Psoas muscle (tissue), 8 donors: ENCODE results near the gene HS3ST4. TPM values are rescaled to one million over a fixed set of nuclear protein-coding genes. Genes with fewer than 3 reads are reported as not detected.

Experiments
- ATAC-seq, 4 donors: fragments of 200-7000 bp; cut with Tn5 transposase; one replicate each; pipeline ENCODE4 v1.9.1; 2020; ENCODE audit warnings: moderate library complexity in 3 of 4, mild to moderate bottlenecking in 2 of 4
- DNase-seq, 2 donors: peaks; one replicate each; pipeline ENCODE4 v3.0.0-alpha.2; 2020
- H3K27ac ChIP-seq: fragments of 200-600 bp; one replicate; pipeline ENCODE4 v1.8.0; 2022
- H3K27me3 ChIP-seq, 3 donors: fragments of 200-600 bp in 1 of 3; one replicate each; pipeline versions ENCODE4 v1.6.1 to v1.8.0; 2013 to 2022; ENCODE audit warnings: low read length in 2 of 3, mild to moderate bottlenecking in 2 of 3, moderate library complexity in 1 of 3; ENCODE audit not compliant: insufficient read depth in 3 of 3
- H3K36me3 ChIP-seq, 2 donors: fragments of 200-600 bp in 1 of 2; one replicate each; pipeline versions ENCODE4 v1.6.1 to v1.8.0; 2013 to 2022; ENCODE audit warnings: low read depth in 1 of 2, mild to moderate bottlenecking in 1 of 2, moderate library complexity in 1 of 2; ENCODE audit not compliant: insufficient read depth in 1 of 2
- H3K4me1 ChIP-seq: fragments of 200-600 bp; one replicate; pipeline ENCODE4 v1.8.0; 2022
- H3K4me3 ChIP-seq: fragments of 200-600 bp; one replicate; pipeline ENCODE4 v1.8.0; 2022; ENCODE audit warnings: mild to moderate bottlenecking
- H3K9me3 ChIP-seq: fragments of 200-600 bp; one replicate; pipeline ENCODE4 v1.8.0; 2022
- CTCF ChIP-seq: fragments of 200-600 bp; IDR thresholded peaks from one replicate; pipeline ENCODE4 v1.8.0; 2022; ENCODE audit warnings: antibody characterized with exemption
- WGBS, 3 donors: extraction: QIAGEN DNeasy Blood & Tissue Kit; methylation state at CpG; one replicate each; pipeline versions ENCODE4 v1.1.6 to v1.1.7; 2013; 5-methylcytosine and 5-hydroxymethylcytosine counted together
- intact Hi-C, 2 donors: fragments of 100-400 bp; cut with DNase I; formaldehyde crosslinking; loops; one replicate each; pipeline versions ENCODE4 v1.11.0 to v1.14.2; 2022
- polyA plus RNA-seq, 3 donors: library from polyadenylated mRNA; stranded (reverse); fragments of 200-250 nt; gene quantifications; one replicate each; pipeline ENCODE4 v1.2.3, GENCODE V29; 2013
- total RNA-seq, 4 donors: library from RNA; stranded (reverse); fragmentation: NEBNext Ultra II Directional in 2 of 4; extraction: Animal tissue kit (Norgen Biotek cat#: 25700) in 2 of 4; gene quantifications; one replicate each; pipeline versions ENCODE4 v1.2.1 to v1.2.4, GENCODE V29; 2021 to 2023
- donor health status: healthy with polysubstance abuse.
- donor health status: DM: no; HTN: no; CAD: no; lungs with moderate emphysema.
- donor health status: Bipolar disorder and iron deficiency.
- donor health status: healthy.
- donor health status: DM: yes; HTN: yes; CAD: no.
- donor health status: DM: no; HTN: no; CAD: no.
- donor health status: DM: no; HTN: no; CAD: no.
- donor health status: DM: yes; HTN: yes; CAD: no.

HS3ST4 gene
- total and polyA plus RNA-seq, 7 donors, result 0.01 TPM; not detected in 6

- TF ChIP-seq CTCF, result no peak
- intact Hi-C loops, result no loop called here
- ATAC-seq, result no peak
- Histone ChIP-seq H3K27me3 (no peaks in the 10 kb centered on the region), H3K4me3 (no peak overlapping the region), H3K27ac (no peak overlapping the region), H3K4me1 (no peaks in the 10 kb centered on the region), H3K9me3 (no peaks in the 10 kb centered on the region), H3K36me3 (no peaks in the 10 kb centered on the region)
- no peak for DNase-seq
- 52 to 55% (median 52%) methylated on average over 5 of the region's 5 CpGs for WGBS, 3 donors
Measured at GRCh38 chr16:25726430-25727098, 34.8 kb downstream of the HS3ST4 start.

GRCh38 chr16:25729188-25729915 lies 37.6 kb downstream of the HS3ST4 start:
- Histone ChIP-seq H3K4me3 (no peak overlapping the region), H3K36me3 (no peaks in the 10 kb centered on the region), H3K27ac (no peak overlapping the region), H3K4me1 (no peaks in the 10 kb centered on the region), H3K9me3 (no peaks in the 10 kb centered on the region), H3K27me3 (no peaks in the 10 kb centered on the region)
- WGBS, 3 donors, result 66 to 70% (median 67%) methylated on average over 15 of the region's 15 CpGs
- intact Hi-C loops, result no loop called here
- ATAC-seq (no peak), DNase-seq (no peak)
- no peak for TF ChIP-seq CTCF

GRCh38 chr16:25730396-25730795 lies 38.6 kb downstream of the HS3ST4 start:
- Histone ChIP-seq H3K9me3 (no peaks in the 10 kb centered on the region), H3K4me3 (no peak overlapping the region), H3K4me1 (no peaks in the 10 kb centered on the region), H3K27ac (no peak overlapping the region), H3K36me3 (no peaks in the 10 kb centered on the region), H3K27me3 (no peaks in the 10 kb centered on the region)
- ATAC-seq, result no peak
- TF ChIP-seq CTCF, result no peak
- 62 to 67% (median 65%) methylated on average over 3 of the region's 3 CpGs for WGBS, 3 donors
- intact Hi-C loops, result no loop called here
- DNase-seq, result no peak

- intact Hi-C loops, result no loop called here
- DNase-seq, result no peak
- TF ChIP-seq CTCF, result no peak
Measured at GRCh38 chr16:25734430-25735385, 42.9 kb downstream of the HS3ST4 start.

More at GRCh38 chr16:25734430-25735385, 42.9 kb downstream of the HS3ST4 start:
- Histone ChIP-seq H3K4me3 (no peak overlapping the region), H3K27me3 (no peaks in the 10 kb centered on the region), H3K9me3 (no peaks in the 10 kb centered on the region), H3K27ac (no peak overlapping the region), H3K4me1 (no peaks in the 10 kb centered on the region), H3K36me3 (no peaks in the 10 kb centered on the region)
- WGBS, 3 donors, result 45 to 52% (median 48%) methylated on average over 2 of the region's 2 CpGs
- no peak for ATAC-seq
